ENCODE measurements around the gene ITPR1.

GRCh38 chr3:4474683-4475490, 18.3 kb upstream of the ITPR1 start:
- TF ChIP-seq MYC (IDR thresholded peaks at IDR 0.05; ENCODE audit: low read depth, low read length) (peak; percentile 21; the same call in 1 of the 2 replicates), CTCF (IDR thresholded peaks at IDR 0.05; ENCODE audit: low read depth, low read length) (no peak), POLR2A (IDR thresholded peaks at IDR 0.05; ENCODE audit: extremely low read depth, insufficient read length) (peak; percentile 14)

Data from NB4 (cell line).